Natural killer cell (primary cell): ENCODE results near the gene PITRM1. TPM values are rescaled to one million over a fixed set of nuclear protein-coding genes. Genes with fewer than 3 reads are reported as not detected.

Source experiments
- ATAC-seq, 3 donors: fragments of 150-1000 bp in 2 of 3; fragments of 200-7000 bp in 1 of 3; cut with Tn5 transposase; 1 replicate in 1 of 3; 2 replicates in 2 of 3; pipeline ENCODE4 v1.10.0; 2021; ENCODE audit warnings: mild to moderate bottlenecking in 2 of 3, moderate library complexity in 2 of 3
- DNase-seq, 2 donors: peaks; one replicate each; pipeline versions ENCODE4 v3.0.0 to v3.0.0-alpha.2; 2013 to 2021; ENCODE audit warnings: mixed read lengths in 1 of 2
- H3K27ac ChIP-seq: one replicate; pipeline ENCODE4 v1.5.1; 2013; ENCODE audit warnings: mild to moderate bottlenecking, low read length
- H3K27me3 ChIP-seq: one replicate; pipeline ENCODE4 v1.6.1; 2013; ENCODE audit warnings: low read length; ENCODE audit not compliant: control insufficient read depth, insufficient read depth
- H3K36me3 ChIP-seq: one replicate; pipeline ENCODE4 v1.6.1; 2013; ENCODE audit warnings: low read length; ENCODE audit not compliant: control insufficient read depth, insufficient read depth
- H3K4me1 ChIP-seq: one replicate; pipeline ENCODE4 v1.6.1; 2013; ENCODE audit warnings: low read length; ENCODE audit not compliant: control insufficient read depth, insufficient read depth
- H3K4me3 ChIP-seq: one replicate; pipeline ENCODE4 v1.5.1; 2013; ENCODE audit warnings: low read length
- H3K9me3 ChIP-seq: one replicate; pipeline ENCODE4 v1.6.1; 2013; ENCODE audit warnings: low read length; ENCODE audit not compliant: control insufficient read depth, insufficient read depth
- H3K27ac Mint-ChIP-seq, 2 donors: one replicate each; pipeline ENCODE4 v1.8.0; 2022; ENCODE audit warnings: mild to moderate bottlenecking in 2 of 2, mixed read lengths in 2 of 2, moderate library complexity in 1 of 2
- H3K27me3 Mint-ChIP-seq, 2 donors: one replicate each; pipeline ENCODE4 v1.8.0; 2022; ENCODE audit warnings: low read depth in 2 of 2, mixed read lengths in 2 of 2
- H3K36me3 Mint-ChIP-seq: one replicate; pipeline ENCODE4 v1.8.0; 2022; ENCODE audit warnings: mixed read lengths
- H3K4me1 Mint-ChIP-seq, 2 donors: one replicate each; pipeline ENCODE4 v1.8.0; 2022; ENCODE audit warnings: mixed read lengths in 2 of 2
- H3K4me3 Mint-ChIP-seq: one replicate; pipeline ENCODE4 v1.8.0; 2022; ENCODE audit warnings: mild to moderate bottlenecking, moderate library complexity, mixed read lengths
- H3K9me3 Mint-ChIP-seq, 2 donors: one replicate each; pipeline ENCODE4 v1.8.0; 2022; ENCODE audit warnings: mixed read lengths in 2 of 2
- CTCF ChIP-seq: fragments of 200-600 bp; IDR thresholded peaks from one replicate; pipeline ENCODE4 v1.8.0; 2022; ENCODE audit warnings: antibody characterized with exemption
- WGBS: methylation state at CpG from one replicate; pipeline ENCODE4 v1.1.7; 2013; ENCODE audit warnings: missing lambda C conversion rate; ENCODE audit not compliant: insufficient coverage; 5-methylcytosine and 5-hydroxymethylcytosine counted together
- intact Hi-C: fragments of 100-400 bp; cut with micrococcal nuclease; formaldehyde crosslinking; loops from one replicate; pipeline ENCODE4 v1.14.2; 2022
- total RNA-seq, 4 donors: library from RNA; stranded (reverse); fragments of 120-200 nt in 1 of 4; gene quantifications; one replicate each; pipeline versions ENCODE4 v1.2.3 to v1.2.4, GENCODE V29; 2013 to 2022

PITRM1 gene
- total RNA-seq, 3 donors from 2014 or later (not counting 1 experiment from before 2014, with no cell fraction given): 67.1 to 89.0 (median 70.6) TPM

- Histone ChIP-seq H3K9me3 (no peaks in the 10 kb centered on the region), H3K27ac (no peak overlapping the region), H3K4me1 (no peaks in the 10 kb centered on the region), H3K27me3 (no peaks in the 10 kb centered on the region), H3K4me3 (no peak overlapping the region), H3K36me3 (peaks cover 51% of the 10 kb centered on the region)
- H3K4me3 Mint-ChIP-seq: no peak overlapping the region
- no peaks in the 10 kb centered on the region for H3K36me3 Mint-ChIP-seq
- no peaks in the 10 kb centered on the region for H3K9me3 Mint-ChIP-seq
- TF ChIP-seq CTCF: no peak
- ATAC-seq (no peak), DNase-seq (no peak)
- 85% methylated on average over 20 of the region's 20 CpGs for WGBS
- no peak overlapping the region for H3K27ac Mint-ChIP-seq
- H3K4me1 Mint-ChIP-seq: no peaks in the 10 kb centered on the region
- no peaks in the 10 kb centered on the region for H3K27me3 Mint-ChIP-seq
- intact Hi-C loops: no loop called here
These were observed 67.4 kb downstream of the PITRM1 start for GRCh38 chr10:3105166-3105565.

GRCh38 chr10:3104251-3104918, 68.2 kb downstream of the PITRM1 start:
- TF ChIP-seq CTCF: no peak
- H3K27me3 Mint-ChIP-seq: no peaks in the 10 kb centered on the region
- H3K27me3 ChIP-seq: no peaks in the 10 kb centered on the region
- H3K36me3 Mint-ChIP-seq: no peaks in the 10 kb centered on the region
- peaks cover 0 to 4% of the 10 kb centered on the region in 2 donors for H3K4me1 Mint-ChIP-seq
- 95% methylated on average over 28 of the region's 28 CpGs for WGBS
- H3K9me3 Mint-ChIP-seq: no peaks in the 10 kb centered on the region
- H3K4me3 Mint-ChIP-seq: no peak overlapping the region
- DNase-seq (no peak), ATAC-seq (no peak)
- no peak overlapping the region for H3K4me3 ChIP-seq
- H3K9me3 ChIP-seq: no peaks in the 10 kb centered on the region
- intact Hi-C loops: no loop called here
- H3K4me1 ChIP-seq: no peaks in the 10 kb centered on the region
- no peak overlapping the region for H3K27ac Mint-ChIP-seq
- peaks cover 49% of the 10 kb centered on the region for H3K36me3 ChIP-seq
- H3K27ac ChIP-seq: no peak overlapping the region

- no peak overlapping the region for H3K27ac Mint-ChIP-seq
- WGBS: 94% methylated on average over 30 of the region's 30 CpGs
These were observed 68.9 kb downstream of the PITRM1 start for GRCh38 chr10:3103646-3104045.

More at GRCh38 chr10:3103646-3104045, 68.9 kb downstream of the PITRM1 start:
- ATAC-seq (no peak), DNase-seq (no peak)
- H3K4me1 Mint-ChIP-seq: peaks cover 0 to 6% of the 10 kb centered on the region in 2 donors
- no peaks in the 10 kb centered on the region for H3K36me3 Mint-ChIP-seq
- H3K27ac ChIP-seq: no peak overlapping the region
- H3K4me3 ChIP-seq: no peak overlapping the region
- H3K27me3 Mint-ChIP-seq: no peaks in the 10 kb centered on the region
- no peaks in the 10 kb centered on the region for H3K27me3 ChIP-seq
- no peak for TF ChIP-seq CTCF
- no peaks in the 10 kb centered on the region for H3K4me1 ChIP-seq
- no peaks in the 10 kb centered on the region for H3K9me3 ChIP-seq
- intact Hi-C loops: no loop called here
- no peak overlapping the region for H3K4me3 Mint-ChIP-seq
- no peaks in the 10 kb centered on the region for H3K9me3 Mint-ChIP-seq
- peaks cover 42% of the 10 kb centered on the region for H3K36me3 ChIP-seq
